Stomach smooth muscle (tissue), 2 donors: Measurements from ENCODE around the gene STARD3.
"Not testable (repeated sequence)": the region's sequence is repeated elsewhere in the genome, so short reads cannot be mapped to it uniquely, and the experiment has no call there.

ENCODE experiments used
- H3K27ac ChIP-seq: one replicate; pipeline ENCODE4 v1.7.0; 2013; ENCODE audit warnings: mild to moderate bottlenecking, low read length, inconsistent platforms
- H3K27me3 ChIP-seq, 2 donors: one replicate each; pipeline ENCODE4 v1.7.0; 2013; ENCODE audit warnings: low read length in 2 of 2; ENCODE audit not compliant: insufficient read depth in 2 of 2, control insufficient read depth in 1 of 2
- H3K36me3 ChIP-seq, 2 donors: one replicate each; pipeline ENCODE4 v1.7.0; 2013; ENCODE audit warnings: low read length in 2 of 2; ENCODE audit not compliant: control insufficient read depth in 2 of 2, insufficient read depth in 2 of 2
- H3K4me1 ChIP-seq: one replicate; pipeline ENCODE4 v1.7.0; 2013; ENCODE audit warnings: low read length; ENCODE audit not compliant: control insufficient read depth, insufficient read depth
- H3K4me3 ChIP-seq, 2 donors: one replicate each; pipeline ENCODE4 v1.7.0; 2013; ENCODE audit warnings: low read length in 2 of 2
- H3K9ac ChIP-seq, 2 donors: one replicate each; pipeline ENCODE4 v1.7.0; 2013; ENCODE audit warnings: low read length in 2 of 2, mild to moderate bottlenecking in 1 of 2
- H3K9me3 ChIP-seq, 2 donors: one replicate each; pipeline ENCODE4 v1.7.0; 2013; ENCODE audit warnings: low read length in 2 of 2; ENCODE audit not compliant: control insufficient read depth in 2 of 2
- donor health status: healthy.
- donor health status: Pancreatic carcinoma.

Gene STARD3

GRCh38 chr17:39636927-39637736, at the start of gene STARD3:
Gene STARD3, plus strand, starts transcription at chr17:39637144. Its CDS starts 16,388 bp downstream, at chr17:39653532.
- peaks cover 0 to 1% of the 10 kb centered on the region in 2 donors for H3K27me3 ChIP-seq
- H3K27ac ChIP-seq = peak within 1 kb of the TSS; percentile 77
- H3K4me1 ChIP-seq = peaks cover 46% of the 10 kb centered on the region
- peak within 1 kb of the TSS; percentile 81 to 97 for H3K4me3 ChIP-seq
- peak within 1 kb of the TSS; percentile 99 for H3K9ac ChIP-seq
- H3K36me3 ChIP-seq = no peaks in the 10 kb centered on the region
- no peaks in the 10 kb centered on the region for H3K9me3 ChIP-seq

GRCh38 chr17:39590180-39590579, 46.8 kb upstream of the STARD3 start:
- H3K4me1 ChIP-seq, H3K4me3 ChIP-seq, H3K9ac ChIP-seq, H3K9me3 ChIP-seq, H3K36me3 ChIP-seq, H3K27ac ChIP-seq: not testable (repeated sequence)
- peaks cover 2 to 20% of the 10 kb centered on the region in 2 donors for H3K27me3 ChIP-seq

- H3K36me3 ChIP-seq = no peaks in the 10 kb centered on the region
- H3K9me3 ChIP-seq = no peaks in the 10 kb centered on the region
- H3K9ac ChIP-seq = no peak overlapping the region
- no peak overlapping the region for H3K4me3 ChIP-seq
- H3K4me1 ChIP-seq = peaks cover 2% of the 10 kb centered on the region
- no peak overlapping the region for H3K27ac ChIP-seq
- H3K27me3 ChIP-seq = peaks cover 20 to 37% of the 10 kb centered on the region in 2 donors
These were observed 44.7 kb upstream of the STARD3 start for GRCh38 chr17:39591958-39592954.

GRCh38 chr17:39593371-39593770, 43.6 kb upstream of the STARD3 start:
- H3K27ac ChIP-seq = no peak overlapping the region
- H3K36me3 ChIP-seq = no peaks in the 10 kb centered on the region
- H3K27me3 ChIP-seq = peaks cover 29 to 45% of the 10 kb centered on the region in 2 donors
- H3K4me3 ChIP-seq = no peak overlapping the region
- no peak overlapping the region for H3K9ac ChIP-seq
- peaks cover 5% of the 10 kb centered on the region for H3K4me1 ChIP-seq
- H3K9me3 ChIP-seq = no peaks in the 10 kb centered on the region

GRCh38 chr17:39595294-39595693, 41.6 kb upstream of the STARD3 start:
- H3K4me3 ChIP-seq = no peak overlapping the region
- H3K9ac ChIP-seq = no peak overlapping the region
- peaks cover 11% of the 10 kb centered on the region for H3K4me1 ChIP-seq
- H3K36me3 ChIP-seq = no peaks in the 10 kb centered on the region
- H3K27me3 ChIP-seq = peaks cover 48 to 62% of the 10 kb centered on the region in 2 donors
- H3K27ac ChIP-seq = no peak overlapping the region
- H3K9me3 ChIP-seq = peaks cover 0 to 4% of the 10 kb centered on the region in 2 donors

- H3K9ac ChIP-seq = no peak overlapping the region
- H3K9me3 ChIP-seq = peaks cover 0 to 4% of the 10 kb centered on the region in 2 donors
- no peak overlapping the region for H3K27ac ChIP-seq
- H3K4me1 ChIP-seq = peaks cover 11% of the 10 kb centered on the region
- H3K4me3 ChIP-seq = no peak overlapping the region
- H3K27me3 ChIP-seq = peaks cover 55 to 70% of the 10 kb centered on the region in 2 donors
- H3K36me3 ChIP-seq = no peaks in the 10 kb centered on the region
These were observed 40.9 kb upstream of the STARD3 start for GRCh38 chr17:39595928-39596510.

- Histone ChIP-seq H3K9me3 (peaks cover 0 to 4% of the 10 kb centered on the region in 2 donors), H3K36me3 (no peaks in the 10 kb centered on the region), H3K4me1 (peaks cover 11% of the 10 kb centered on the region), H3K27ac (no peak overlapping the region), H3K4me3 (no peak overlapping the region), H3K9ac (no peak overlapping the region), H3K27me3 (peaks cover 62 to 75% of the 10 kb centered on the region in 2 donors)
These were observed 40.2 kb upstream of the STARD3 start for GRCh38 chr17:39596543-39597267.

- peaks cover 70 to 76% of the 10 kb centered on the region in 2 donors for H3K27me3 ChIP-seq
- H3K36me3 ChIP-seq = no peaks in the 10 kb centered on the region
- no peak overlapping the region for H3K9ac ChIP-seq
- H3K4me1 ChIP-seq = peaks cover 11% of the 10 kb centered on the region
- no peak overlapping the region for H3K27ac ChIP-seq
- peaks cover 0 to 4% of the 10 kb centered on the region in 2 donors for H3K9me3 ChIP-seq
- no peak overlapping the region for H3K4me3 ChIP-seq
These were observed 39.4 kb upstream of the STARD3 start for GRCh38 chr17:39597372-39598046.

- no peaks in the 10 kb centered on the region for H3K36me3 ChIP-seq
- peaks cover 76 to 79% of the 10 kb centered on the region in 2 donors for H3K27me3 ChIP-seq
- H3K4me3 ChIP-seq = no peak overlapping the region
- H3K27ac ChIP-seq = no peak overlapping the region
- H3K9me3 ChIP-seq = peaks cover 0 to 4% of the 10 kb centered on the region in 2 donors
- H3K9ac ChIP-seq = no peak overlapping the region
- H3K4me1 ChIP-seq = peaks cover 11% of the 10 kb centered on the region
These were observed 38.9 kb upstream of the STARD3 start for GRCh38 chr17:39598047-39598481.
